HG03039 (cell line): ENCODE measurements around the gene AP2A1.

Source experiments
- ATAC-seq: cut with Tn5 transposase; IDR thresholded peaks from one replicate; pipeline ENCODE4 v1.9.1; 2021; ENCODE audit warnings: mild to moderate bottlenecking, moderate library complexity; ENCODE audit not compliant: unreplicated experiment

Gene AP2A1

GRCh38 chr19:49766007-49766929, 533 bp upstream of the AP2A1 start:
- peak; percentile 89 for ATAC-seq

DNA sequence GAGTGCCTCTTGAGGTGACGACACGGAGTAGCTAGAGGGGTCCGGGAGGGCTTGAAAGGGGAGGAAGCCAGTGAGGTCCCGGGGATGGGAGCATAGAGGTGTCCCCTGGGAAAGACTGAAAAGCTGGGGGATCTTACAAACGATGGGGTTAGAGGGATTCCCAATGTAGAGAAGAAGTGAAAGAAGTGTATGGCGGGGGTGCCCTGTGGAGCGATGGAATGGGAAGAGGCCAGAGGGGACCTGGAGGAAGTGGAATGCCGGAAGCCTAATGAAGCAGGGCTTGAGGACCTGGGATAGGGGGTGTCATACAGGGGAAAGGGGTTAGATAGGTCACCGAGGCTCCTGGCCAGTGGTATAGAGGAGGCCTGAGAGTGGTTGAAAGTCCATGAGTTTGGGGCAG, 580 bp downstream of the AP2A1 start:
- ATAC-seq, result no peak

GRCh38 chr19:49767967-49768581, 1.3 kb downstream of the AP2A1 start:
- ATAC-seq, result no peak

DNA sequence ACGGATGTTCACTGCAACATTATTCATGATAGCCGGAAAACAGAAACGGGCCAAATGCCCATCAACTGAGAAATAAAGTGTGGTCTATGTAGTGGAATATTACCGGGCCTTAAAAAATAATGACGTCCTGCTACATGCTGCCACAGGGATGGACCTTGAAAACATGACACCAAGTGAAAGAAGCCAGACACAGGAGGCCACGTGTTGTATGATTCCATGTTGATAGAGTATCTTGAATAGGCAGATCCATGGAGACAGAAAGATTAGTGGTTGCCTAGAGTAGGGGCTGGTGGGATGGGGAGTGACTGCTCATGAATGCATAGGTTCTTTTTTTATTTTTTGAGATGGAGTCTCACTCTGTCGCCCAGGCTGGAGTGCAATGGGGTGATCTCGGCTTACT, 3.7 kb downstream of the AP2A1 start:
- ATAC-seq, result no peak

DNA sequence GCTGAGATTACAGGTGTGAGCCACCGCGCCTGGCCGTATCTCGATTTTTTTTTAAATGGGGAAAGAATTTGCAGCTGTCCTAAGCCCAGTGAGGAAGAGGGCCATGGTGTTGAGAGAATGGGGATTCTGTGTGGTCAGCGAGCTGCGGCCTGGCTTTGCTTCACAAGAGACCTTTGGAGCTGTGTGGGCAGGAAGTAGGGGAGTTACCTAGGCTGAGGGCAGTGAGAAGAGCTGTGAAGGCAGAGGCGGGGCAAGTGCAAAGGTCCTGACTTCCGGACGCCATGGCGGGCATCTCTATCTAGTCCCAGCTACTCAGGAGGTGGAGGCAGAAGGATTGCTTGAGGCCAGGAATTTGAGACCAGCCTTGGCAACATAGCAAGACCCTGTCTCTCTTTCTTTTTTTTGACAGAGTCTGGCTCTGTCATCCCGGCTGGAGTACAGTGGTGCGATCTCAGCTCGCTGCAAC, 4.9 kb downstream of the AP2A1 start:
- no peak for ATAC-seq

DNA sequence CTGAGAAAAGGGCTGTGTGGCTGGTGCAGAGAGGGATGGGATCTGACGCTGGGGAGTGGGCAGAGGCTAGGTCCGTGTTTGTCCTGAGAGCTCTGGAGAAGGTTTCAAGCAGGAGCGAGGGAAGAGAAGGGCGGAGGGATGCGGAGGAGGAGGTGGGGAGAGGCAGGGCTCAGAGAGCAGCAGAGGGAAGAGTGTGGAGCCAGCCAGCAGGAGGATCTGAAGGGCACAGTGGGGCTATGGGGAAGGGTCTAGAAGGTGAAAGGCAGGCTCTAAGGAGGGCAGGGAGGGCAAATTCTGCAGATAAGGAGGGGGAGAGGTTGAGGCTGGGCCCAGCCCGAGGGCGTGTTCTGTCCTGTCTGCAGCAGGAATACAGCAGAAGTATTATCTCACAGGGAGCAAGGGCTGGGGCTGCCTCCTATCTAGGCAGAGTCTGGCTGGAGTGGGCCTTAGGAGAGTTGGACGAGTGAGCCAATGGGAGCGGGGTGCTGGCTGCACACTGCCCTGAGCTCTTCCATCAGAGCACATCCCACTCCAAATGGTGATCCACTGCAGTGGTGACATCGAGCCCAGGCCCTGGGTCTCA, 6.1 kb downstream of the AP2A1 start:
- no peak for ATAC-seq

- ATAC-seq, result no peak
These were observed 7.0 kb downstream of the AP2A1 start for GRCh38 chr19:49773663-49774350.

DNA sequence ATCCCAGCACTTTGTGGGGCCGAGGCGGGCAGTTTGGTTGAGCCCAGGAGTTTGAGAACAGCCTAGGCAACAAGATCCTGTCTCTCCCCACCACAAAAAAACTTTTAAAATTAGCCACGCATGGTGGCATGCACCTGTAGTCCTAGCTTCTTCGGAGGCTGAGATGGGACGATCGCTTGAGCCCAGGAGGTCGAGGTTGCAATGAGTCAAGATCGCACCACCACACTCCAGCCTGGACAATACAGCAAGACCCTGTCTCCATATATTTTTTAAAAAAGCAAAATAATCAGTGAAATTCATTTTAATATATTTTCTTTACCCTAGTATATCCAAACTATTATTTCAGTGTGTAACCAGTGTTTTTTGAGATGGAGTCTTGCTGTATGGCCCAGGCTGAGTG, 8.2 kb downstream of the AP2A1 start:
- ATAC-seq, result no peak

- ATAC-seq, result no peak
These were observed 9.1 kb downstream of the AP2A1 start for GRCh38 chr19:49775742-49776370.

DNA sequence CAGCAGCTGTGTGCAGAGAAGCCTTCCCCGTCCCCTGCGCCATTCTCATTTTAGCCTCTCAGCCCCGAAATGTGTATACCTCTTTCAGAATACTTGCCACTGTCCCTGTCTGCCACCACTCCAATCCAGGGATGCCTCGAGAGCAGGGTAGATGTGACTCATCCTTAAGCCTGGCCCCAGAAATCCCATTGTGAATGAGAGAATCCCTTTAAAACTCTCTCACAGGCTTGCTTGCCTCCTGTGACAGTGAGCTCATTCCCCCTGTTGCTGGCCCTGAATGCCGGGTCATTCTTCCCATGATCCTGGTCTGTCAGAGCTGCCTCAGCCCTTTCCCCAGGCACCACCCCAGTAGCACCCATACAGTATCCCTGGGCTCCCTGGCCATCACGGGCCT, 9.6 kb downstream of the AP2A1 start:
- ATAC-seq, result no peak

DNA sequence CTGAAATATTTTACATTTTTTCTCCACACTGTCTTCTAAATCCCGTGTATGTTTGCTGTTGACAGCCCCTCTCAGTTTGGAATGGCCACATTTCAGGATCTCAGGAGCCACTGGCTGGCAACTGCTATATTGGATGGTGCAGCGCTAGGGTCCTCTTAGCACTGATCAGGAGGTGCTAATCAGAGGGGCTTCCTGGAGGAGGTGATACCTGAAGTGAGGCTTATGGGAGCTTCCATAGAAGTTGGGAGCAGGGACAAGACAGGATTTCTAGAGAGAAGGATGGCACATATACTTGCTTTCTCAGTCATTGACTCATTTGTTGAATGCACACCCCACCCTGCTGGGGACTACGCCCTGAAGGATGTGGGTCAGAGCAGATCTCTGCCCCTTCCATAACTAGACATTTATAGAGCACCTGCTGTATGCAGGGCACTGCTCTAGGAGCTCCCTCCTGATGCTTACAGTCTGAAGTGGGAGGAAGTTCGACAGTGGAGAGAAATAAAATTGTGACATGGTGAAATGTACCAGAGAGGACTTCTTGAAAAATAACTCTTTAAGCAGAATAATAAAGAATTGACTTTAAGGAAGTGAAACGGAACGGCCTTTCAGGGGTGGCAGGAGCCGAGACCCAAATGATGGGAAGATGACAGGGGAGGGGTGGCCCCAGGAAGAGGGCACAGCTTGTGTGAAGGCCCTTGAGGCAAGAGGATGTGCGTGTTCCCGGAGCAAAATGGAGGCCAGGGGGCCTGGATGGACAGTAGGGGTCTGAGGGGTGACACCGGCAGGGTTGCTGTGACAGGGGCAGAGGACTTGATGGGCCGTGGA, 13.1 kb downstream of the AP2A1 start:
- ATAC-seq, result no peak

GRCh38 chr19:49780861-49781260, 14.1 kb downstream of the AP2A1 start:
- no peak for ATAC-seq

- no peak for ATAC-seq
These were observed 14.6 kb downstream of the AP2A1 start for GRCh38 chr19:49781394-49781793.

GRCh38 chr19:49782515-49782914, 15.7 kb downstream of the AP2A1 start:
- no peak for ATAC-seq

DNA sequence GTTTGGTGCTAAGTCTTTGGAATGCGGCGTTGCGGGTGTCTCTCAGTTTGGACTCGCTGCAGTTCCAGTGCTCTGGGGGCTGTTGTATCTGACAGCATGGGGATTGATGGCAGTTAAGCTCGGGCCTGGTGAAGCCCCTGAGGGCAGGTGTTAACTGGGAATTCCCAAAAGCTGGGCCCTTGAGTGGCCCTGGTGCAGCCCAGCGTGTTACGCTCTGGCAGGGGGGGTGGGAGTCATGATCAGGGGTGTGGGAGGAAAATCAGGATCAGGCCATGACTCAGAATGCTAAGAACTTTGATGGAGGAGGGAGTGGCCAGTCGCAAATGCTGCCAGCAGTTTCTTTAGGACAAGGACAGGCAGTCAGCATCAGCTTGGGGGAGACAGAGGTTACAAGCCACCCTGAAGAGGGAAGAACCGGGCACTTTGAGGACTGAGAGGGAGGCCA, 19.6 kb downstream of the AP2A1 start:
- no peak for ATAC-seq

GRCh38 chr19:49787746-49788145, 20.9 kb downstream of the AP2A1 start:
- ATAC-seq, result no peak

DNA sequence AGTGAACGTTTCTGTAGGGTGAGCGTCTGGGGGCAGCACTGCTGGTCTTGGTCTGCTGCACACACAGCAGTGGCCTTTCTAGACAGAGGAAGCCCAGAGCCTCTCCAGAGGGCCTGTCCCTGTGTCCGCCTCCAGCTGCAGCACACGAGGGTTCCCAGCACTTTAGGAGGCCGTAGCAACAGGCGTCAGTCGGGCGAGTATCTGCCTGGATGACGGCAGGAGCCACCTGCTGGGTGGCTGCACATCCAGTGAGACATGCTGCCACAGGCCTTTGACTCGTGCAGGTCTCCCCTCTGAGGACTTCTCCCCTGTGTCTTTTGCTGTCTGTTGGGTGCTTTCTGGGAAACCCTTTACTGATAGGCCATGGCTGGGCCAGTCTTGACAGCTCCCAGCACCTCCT, 22.1 kb downstream of the AP2A1 start:
- no peak for ATAC-seq

GRCh38 chr19:49790866-49791265, 24.1 kb downstream of the AP2A1 start:
- ATAC-seq, result no peak

DNA sequence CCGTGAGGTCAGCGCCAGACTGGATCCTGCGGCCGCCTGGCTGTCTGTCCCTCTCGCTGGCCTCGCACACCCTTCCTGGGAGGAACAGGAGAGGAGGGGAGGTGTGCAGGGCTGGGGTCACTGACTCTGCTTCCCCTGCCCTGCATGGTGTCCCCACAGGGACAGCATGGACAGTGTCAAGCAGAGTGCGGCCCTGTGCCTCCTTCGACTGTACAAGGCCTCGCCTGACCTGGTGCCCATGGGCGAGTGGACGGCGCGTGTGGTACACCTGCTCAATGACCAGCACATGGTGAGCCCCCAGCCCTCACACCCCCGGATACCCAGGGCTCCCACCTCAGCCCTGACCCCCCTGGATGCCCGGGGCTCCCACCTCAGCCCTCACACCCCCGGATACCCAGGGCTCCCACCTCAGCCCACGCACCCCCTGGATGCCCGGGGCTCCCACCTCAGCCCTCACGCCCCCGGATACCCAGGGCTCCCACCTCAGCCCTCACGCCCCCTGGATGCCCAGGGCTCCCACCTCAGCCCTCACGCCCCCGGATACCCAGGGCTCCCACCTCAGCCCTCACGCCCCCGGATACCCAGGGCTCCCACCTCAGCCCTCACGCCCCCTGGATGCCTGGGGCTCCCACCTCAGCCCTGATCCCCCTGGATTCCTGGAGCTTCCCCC, 25.1 kb downstream of the AP2A1 start:
- ATAC-seq, result no peak
